HG03460 (cell line): ENCODE measurements around the gene ADGRL3.

Experiments
- ATAC-seq: cut with Tn5 transposase; IDR thresholded peaks from one replicate; pipeline ENCODE4 v1.9.1; 2021; ENCODE audit not compliant: unreplicated experiment

ADGRL3 gene

DNA sequence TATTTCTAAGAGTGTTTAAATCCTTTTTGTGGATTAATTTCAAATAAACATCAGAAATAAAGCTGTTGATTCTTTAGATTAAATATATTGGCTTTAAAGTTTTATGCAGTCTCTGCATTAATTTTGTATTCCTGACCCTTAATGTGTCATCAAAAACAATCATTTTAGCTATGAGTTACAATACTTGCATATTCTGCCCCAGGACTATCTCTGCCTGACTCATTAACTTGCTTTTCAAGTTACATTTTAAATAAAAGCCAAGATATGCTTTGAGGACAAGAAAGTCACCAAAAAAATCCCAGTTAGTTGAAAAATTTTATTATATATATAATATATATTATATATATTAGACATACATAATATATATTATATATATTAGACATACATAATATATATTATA is 208.7 kb downstream of the ADGRL3 start:
- no peak for ATAC-seq

DNA sequence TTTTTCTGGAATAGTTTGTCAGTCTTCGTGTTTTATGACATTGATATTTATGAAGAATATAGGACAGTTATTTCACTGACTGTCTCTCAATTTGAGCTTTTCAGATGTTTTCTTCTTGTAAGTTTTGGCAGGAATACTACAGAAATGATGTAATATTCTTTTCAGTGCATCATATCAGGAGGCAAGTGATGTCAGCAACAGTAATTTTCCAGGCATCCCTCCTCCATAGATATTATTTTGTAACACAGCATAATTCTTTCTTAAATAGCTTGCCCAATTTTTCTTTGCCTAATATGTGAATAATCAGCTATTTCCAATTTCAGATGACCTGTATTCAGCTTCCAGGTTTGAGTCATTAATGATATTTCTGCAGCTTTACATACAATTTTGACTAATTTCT is 211.1 kb downstream of the ADGRL3 start:
- ATAC-seq, result no peak

DNA sequence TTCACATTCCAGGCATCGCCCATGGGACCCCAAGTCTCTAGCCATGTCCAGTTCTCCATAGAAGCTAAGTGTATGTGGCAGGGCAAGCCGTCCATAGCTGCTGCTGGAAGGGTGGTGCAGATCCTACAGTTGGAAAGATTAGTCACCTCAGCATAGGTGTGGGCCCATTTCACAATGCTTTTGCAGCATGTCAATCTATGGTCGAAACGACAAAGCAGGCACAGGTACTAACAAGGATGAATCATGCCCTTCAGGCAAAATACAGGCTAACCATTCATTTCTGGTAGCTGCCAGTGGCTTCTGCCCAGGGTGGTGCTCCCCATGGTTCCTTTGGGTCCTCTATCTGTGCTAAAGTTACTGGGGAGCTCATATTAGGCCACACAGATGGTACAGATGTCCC is 225.2 kb downstream of the ADGRL3 start:
- ATAC-seq, result no peak

DNA sequence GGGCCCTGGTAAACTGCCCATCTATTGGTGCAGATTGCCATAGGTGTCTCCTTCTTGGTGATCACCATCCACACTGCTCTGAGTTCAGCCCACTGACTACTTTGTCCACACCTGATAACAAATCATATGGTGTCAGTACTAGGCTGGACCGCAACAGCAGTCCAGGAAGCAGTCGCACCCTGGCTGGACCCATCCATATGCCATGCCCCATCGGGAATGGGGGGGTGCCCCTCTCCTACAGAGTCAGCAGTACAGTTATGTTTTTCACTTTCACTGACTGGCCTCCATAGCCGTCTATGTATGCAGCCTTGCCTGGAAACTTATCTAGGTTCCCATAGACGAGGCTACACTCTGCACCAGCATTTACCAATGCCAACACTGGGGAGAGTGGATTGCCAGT is 226.1 kb downstream of the ADGRL3 start:
- no peak for ATAC-seq

DNA sequence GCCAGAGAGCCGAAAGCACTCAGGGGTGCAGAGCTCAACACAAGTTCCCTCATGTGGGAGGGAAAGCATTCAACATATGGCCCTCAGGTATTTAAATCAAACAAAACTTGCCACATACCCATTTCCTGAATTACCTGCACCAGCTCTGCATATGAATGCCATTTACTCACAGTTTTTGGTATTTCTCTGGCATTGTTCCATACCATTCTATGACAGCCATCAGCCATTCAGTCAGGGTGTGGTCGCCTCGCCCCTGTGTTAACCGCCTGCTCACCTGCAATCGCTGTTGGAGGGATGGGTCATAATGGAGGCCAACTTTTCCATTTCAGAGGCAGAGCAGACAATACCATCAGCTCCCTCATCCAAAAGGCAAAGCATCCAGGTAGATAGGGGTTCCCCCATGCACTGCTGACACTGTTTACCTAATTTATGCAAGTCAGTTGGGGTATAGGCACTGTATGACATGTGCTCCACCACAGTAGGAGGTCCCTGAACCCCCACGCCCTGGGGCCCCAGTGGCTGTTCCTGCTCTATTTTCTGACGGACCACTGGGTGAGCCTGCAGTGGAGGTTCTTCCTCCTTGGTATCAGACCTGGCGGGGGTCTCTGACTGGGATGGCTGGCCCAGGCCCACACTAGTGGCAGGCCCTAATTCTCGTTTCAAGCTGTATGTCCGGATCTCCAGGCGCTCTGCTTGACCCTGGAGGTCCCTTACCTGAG is 227.1 kb downstream of the ADGRL3 start:
- ATAC-seq, result no peak

DNA sequence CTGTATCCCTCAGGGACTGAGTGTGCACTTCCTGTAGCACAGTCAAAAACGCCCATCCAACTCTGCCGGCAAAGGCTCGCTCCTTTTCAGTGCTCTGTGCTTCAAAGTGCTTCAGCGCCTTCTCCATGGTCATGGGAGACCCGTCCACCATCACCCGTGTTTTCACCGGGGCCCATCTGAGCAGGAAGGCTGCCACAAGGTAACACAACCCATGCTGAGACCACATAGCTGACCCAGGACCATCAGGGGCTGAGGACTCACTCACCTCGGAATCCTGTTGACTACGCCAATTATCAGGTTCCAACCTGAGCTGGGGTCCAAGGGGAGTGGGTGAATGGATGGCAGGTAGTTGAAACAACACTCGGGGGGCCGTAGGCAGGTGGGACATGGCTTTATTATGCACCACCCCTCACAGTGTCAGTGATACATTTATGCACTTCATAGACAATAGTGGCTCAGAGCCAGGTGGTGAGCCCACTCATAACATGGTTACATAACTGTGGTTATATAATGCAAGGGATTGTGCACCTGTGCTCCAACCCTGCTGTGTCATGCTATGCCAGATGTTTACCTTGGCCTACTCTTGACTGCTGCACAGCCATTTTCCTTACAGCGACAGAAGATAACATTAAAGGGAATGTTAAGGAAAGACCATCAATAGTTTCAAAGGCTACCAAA is 227.8 kb downstream of the ADGRL3 start:
- no peak for ATAC-seq

DNA sequence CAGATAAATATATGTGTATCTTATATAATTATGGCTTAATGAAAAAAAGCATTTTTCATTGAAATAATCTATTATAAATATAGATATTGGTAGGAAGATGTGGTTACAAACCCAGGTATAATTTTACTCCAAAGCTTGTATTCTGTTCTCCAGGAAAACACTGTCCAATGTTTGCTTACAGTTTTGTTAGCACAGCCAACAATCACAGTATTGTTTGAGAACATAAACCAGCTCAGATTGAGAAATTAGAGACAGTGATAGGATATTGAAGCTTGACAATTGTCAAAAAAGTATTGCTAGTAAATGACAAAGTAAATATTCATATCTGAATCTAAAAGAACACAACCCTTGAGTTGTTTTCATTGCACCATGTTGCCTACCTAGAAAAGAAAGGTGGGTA is 228.8 kb downstream of the ADGRL3 start:
- ATAC-seq, result no peak

DNA sequence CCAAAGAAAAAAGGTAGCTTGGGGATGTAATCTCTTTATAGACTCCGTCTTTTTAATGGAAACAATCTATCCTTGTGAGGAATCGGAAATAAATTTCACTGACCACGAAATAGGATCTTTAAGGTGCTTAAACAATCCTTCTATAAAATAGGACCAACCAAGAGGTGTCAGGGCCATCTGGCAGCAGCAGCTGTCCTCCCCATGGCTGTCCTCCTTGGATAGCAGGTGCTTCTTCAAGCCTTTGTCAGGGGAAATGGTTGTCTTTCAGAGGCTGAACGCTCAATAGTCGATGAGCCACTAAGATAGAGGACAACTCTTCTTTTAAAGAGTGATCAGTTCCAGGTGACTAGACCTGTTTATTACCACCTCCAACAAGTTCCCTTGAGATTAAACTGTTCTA is 231.0 kb downstream of the ADGRL3 start:
- no peak for ATAC-seq

DNA sequence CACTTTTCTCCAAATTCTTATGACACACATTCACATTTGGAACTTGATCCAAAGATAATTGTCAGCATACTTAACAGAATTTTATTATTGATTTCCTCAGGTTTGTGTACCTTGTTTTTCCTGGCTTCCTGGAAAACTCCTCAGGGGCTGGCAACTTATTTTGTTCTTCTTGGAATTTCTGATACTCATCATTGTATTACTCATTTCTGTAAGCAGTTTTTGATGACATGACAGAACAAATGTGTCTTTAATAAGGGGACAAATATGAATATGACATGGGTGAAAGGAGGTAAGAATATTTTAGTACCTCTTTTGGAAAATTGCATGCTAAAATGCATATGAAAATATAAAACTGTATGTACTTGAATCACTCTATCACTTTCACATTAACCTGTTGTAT is 237.8 kb downstream of the ADGRL3 start:
- no peak for ATAC-seq

DNA sequence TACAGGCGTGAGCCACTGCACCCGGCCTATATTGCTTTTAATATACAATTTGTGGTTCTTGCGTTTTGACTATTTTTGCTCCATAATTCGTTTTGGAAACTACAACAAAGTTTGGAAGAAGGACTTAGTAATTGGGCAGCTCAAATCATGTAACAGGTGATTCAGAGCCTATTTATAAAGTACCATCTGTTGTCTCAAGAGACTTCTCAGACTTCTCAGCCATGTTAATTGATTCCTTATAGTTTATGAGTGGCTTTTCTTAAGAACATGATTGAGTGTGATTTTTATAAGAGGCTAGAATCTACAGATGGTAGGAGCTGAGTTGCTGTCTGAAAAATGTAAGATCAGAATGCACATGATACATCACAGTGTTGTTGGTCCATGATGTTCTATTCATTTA is 240.2 kb downstream of the ADGRL3 start:
- no peak for ATAC-seq

DNA sequence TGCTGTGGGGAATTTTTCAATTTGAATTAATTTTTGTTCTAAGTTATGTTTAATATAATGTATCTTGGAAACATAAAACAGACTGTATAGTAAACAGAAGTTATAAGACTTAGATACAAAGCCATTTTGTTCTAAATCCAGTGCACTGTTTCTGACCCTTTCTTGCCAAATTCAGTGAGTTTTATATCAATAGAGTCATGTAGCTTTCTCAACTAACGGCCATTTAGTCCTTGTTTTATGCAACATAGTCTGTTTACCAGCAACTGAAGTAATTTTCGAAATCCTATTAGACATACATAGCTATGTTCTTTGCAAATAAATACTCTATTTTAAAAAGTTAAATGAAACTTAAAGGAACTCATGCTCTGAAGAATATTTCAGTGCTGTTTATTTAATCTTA is 242.8 kb downstream of the ADGRL3 start:
- ATAC-seq, result no peak

DNA sequence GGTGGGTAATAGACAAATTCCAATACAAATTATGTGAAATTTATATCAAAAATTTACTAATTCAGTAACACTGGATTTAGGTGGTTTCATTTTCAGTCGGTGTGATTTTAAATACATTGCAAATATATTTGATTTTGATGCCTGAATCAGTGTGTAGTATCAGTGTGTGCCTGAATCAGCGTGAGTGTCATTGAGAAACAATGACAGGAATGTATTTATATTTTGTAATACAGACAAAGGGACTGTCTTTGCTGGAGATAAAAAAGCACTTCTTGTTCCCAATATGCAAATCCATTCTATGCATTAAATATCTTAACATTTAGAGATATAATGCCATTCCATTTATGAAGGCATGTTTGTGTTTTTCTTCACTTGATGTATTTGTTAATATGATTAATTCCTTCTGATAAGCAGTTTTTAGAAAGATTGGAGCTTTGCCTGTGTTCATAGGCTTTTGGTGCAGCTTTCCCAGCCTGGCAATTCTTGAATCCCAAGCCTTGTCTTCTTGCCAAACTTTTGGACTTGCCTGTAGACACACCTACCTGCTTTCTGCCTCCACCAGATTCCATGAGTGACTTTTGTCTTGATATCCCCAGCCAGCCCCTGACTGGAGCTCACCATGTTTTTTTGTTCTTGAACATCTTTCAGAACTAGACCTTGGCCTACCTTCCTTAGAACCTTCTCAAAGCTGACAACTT is 243.8 kb downstream of the ADGRL3 start:
- ATAC-seq, result no peak

DNA sequence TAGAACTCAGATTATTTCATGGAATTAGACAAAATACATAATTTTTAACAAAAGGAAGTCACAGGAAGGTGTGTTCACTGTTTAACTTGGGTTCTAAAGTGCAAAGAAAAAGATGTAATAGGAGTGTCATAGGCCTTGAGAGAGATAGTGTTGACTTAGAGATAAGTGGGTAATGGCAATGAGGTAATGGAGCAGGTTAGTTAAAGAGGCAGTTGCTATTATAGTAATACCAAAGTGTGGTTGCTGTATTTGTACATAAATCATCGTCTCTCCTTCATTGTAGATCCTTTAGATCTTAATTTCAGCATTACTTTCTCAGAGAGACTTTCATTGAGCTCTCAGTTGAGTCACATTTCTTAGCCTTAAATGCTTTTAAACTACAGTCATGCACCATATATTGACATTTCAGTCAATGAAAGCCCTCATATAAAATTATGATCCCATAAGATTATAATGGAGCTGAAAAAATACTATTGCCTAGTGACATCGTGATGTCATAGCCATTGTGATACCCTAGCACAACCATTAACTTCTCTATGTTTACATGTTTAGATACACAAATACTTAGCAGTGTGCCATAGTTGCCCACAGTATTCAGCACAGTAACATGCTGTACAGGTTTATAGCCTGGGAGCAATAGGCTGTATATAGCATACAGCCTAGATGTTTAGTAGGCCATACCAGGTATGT is 245.4 kb downstream of the ADGRL3 start:
- no peak for ATAC-seq

DNA sequence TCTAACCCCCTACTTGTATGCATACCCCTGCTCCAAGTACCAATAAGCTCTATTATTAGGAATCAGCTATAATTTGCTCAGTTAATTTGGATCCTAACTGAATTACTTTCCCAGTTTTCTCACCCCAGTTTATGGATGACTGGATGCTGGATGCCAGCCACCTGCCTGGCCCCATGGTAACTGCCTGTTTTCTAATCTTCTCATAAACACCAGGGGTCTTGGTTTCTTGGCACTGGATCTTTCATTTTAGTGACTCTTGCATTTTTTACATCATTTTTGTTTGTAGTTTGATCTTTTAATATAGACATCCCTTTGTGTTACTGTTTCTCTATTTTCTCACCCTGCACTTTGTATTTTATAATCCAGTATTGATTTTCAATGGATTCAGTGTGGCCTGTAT is 246.8 kb downstream of the ADGRL3 start:
- no peak for ATAC-seq

DNA sequence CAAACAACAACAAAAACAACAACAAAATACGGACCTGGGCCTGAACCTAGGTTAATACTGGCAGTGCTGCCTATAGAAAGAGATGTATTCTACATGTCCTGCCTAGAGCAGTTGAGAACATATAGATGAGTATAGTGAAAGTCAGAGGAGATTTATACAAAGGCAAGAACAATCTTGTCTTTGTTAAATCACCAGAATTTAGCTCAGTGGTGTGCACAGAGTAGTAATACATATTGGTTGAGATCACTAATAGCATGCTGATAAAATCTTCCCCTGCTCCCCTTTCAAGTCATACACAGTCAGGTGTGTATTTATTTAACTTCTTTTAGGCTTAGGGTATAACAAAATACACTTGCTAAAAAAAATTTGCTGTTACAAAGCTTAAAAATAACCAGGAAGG is 247.8 kb downstream of the ADGRL3 start:
- ATAC-seq, result no peak

DNA sequence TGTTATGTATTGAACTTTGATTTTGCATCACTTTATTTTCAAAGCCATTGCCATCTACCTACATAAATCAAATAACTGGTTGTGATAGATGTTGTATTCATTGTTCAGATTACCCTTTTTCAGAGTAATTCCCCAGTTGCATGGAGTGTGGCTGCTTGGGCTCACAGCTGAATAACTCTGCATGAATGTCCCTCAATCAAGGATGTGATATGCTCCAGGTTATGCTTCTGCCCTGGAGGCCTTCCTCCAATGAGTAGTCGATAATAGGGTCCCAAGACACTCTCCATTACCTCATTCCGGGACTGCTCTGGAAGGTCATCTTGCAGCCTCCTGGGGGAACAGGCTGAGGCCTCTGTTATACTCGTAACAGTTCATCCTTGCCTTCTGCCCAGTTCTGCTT is 251.8 kb downstream of the ADGRL3 start:
- ATAC-seq, result no peak

DNA sequence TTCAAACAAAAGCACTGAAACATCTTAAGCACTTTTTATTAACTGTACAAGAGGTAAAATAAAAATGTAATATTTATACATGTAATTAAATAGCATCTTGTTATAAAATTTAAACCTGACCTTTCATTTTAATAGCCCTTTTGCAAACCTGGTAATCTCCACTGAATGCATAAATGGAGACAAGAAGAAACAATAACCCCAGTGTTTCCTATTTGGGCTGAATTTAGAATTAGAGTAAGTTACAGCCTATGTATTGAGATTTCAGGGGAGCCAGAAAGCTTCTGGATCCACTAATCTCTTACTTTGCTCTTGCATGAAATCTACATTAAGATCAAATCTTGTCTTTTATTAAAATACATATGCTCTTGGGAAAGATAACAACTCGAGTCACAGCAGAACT is 261.8 kb downstream of the ADGRL3 start:
- ATAC-seq, result no peak

DNA sequence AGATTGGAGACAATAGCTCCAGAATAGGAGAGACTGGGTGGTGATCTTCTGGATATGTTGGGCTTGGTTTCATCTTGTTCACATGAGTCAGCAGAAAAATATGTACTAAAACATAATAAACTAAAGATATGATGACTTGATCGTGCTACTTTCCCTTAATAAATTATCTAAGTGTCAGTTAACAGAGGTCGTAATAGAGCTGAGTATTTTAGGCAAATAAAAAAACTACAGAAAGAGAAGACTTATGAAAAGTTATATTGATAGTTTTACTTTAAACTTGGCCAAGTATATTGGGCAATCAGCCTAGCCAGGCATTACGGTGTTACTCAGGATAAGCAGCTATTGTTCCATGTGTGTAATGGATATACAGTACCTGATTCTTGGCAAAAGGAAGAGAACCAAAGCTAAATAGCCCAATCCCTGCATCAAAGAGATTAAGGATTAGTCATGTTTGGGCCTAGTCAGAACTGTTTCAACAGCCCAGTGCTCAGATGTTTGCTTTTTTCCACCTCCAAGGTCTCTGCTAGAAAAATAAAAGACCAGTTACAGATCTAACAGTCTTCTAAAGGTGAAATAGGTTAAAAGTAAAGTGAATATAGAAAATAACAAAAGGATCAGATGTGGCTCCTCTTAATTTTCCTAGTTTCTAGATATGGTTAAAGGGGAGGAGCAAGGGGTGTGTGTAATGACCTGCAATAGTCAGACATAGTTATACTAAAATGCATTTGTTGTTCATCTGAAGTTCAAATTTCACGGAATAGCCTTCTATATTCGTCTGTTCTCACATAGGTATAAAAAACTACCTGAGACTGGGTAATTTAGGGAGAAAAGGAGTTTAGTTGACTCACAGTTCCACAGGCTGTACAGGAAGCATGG is 262.6 kb downstream of the ADGRL3 start:
- ATAC-seq, result no peak

DNA sequence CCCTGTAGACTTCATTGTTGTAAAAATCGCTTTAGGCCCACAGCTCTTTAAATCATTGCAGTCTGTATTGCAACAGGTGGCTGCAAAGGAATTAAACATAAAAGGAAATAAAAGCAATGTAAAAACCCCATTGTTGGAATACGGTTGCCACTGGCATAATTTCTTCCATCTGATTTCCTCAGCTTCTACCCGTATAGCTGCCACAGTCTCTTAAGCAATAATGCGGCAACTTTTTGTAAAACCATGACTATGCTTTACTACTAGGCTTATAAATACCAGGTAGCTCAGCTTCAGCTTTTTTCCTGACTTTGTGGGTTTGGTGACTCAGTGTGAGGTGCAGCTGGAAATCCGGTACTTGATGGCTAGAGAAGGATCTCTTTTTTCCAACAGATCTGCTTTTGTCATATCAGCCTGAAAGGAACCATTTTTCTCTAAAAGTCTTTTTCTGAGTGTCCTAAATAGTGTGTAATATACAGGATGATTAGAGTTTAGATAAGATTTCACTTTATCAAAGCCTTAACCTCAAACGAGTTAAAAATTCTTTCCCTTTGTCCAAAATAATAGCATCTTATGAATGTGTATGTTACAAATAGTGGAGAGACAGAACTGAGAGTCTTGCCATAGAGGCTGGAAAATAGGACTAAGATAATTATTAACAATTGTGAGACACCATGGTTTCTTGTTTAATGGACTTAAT is 268.0 kb downstream of the ADGRL3 start:
- no peak for ATAC-seq

DNA sequence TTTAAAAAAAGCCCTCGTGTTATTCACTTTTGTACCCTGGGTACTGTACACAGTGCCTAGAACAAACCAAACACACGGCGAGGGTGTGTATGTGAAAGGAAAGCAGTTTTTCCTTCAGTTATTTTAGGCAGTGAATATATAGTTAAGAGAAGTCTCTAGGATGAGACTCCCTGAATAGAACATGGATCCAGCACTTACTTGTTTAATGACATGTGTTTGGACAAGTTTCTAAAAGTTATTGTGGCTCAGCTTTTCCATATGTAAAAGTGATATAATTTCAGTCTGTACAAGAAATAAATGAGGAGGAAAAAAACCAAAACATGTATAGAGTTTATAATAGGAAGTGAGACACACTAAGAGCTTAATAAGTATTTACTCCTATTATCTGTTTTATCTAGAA is 273.2 kb downstream of the ADGRL3 start:
- no peak for ATAC-seq
